ENCODE data around the gene RMRP.

Gene RMRP

DNA sequence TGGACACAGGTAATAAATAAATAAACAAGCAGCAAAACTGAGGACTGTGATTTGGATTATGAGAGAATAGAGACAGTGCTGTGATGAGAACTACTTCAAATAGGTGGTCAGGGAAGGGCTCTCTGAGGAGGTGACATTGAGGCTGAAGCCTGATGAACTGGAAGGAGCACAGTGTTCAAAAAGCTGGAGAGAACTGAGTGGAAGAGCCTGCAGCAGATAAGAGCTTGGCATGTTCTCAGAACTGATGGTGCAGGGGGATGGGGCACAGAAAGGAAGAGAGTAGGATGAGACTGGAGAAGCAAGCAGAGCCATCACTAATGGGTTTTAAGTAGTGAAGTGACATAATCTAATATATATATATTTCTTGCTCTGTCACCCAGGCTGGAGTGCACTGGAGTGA lies 43.1 kb upstream of the RMRP start:
- Histone ChIP-seq H3F3A (ENCODE audit: insufficient read depth, low read length) (no peaks in the 10 kb centered on the region), H3K79me2 (ENCODE audit: low read length) (no peaks in the 10 kb centered on the region), H3K27me3 (replicated peaks; ENCODE audit: insufficient read depth, low read length) (no peaks in the 10 kb centered on the region), H3K4me1 (ENCODE audit: low read length) (no peaks in the 10 kb centered on the region), H3K9me2 (replicated peaks; ENCODE audit: insufficient read depth, low read length) (no peaks in the 10 kb centered on the region), H2AFZ (ENCODE audit: low read length) (no peak overlapping the region), H3K4me3 (ENCODE audit: low read length) (no peak overlapping the region), H3K4me2 (ENCODE audit: low read depth, low read length) (no peak overlapping the region), H3K9ac (ENCODE audit: low read length) (no peak overlapping the region), H3K9me3 (replicated peaks; ENCODE audit: insufficient read depth, low read length) (no peaks in the 10 kb centered on the region), H3K36me3 (replicated peaks; ENCODE audit: insufficient read depth, low read length) (0 out of 2 replicates have a peak, but pooled peaks cover 4% of the 10 kb centered on the region), H4K20me1 (ENCODE audit: insufficient read depth, low read length) (no peaks in the 10 kb centered on the region), H3K27ac (ENCODE audit: low read length) (no peak overlapping the region)
- no peak for DNase-seq
- TF ChIP-seq EZH2phosphoT487 (IDR thresholded peaks at IDR 0.05; ENCODE audit: low read length) (no peak), EZH2 (optimal IDR thresholded peaks at IDR 0.05; ENCODE audit: low read depth, low read length) (no peak), CTCF (IDR thresholded peaks at IDR 0.05; ENCODE audit: low read length) (no peak)

- Histone ChIP-seq H3K79me2 (ENCODE audit: low read length) (no peaks in the 10 kb centered on the region), H3K9me3 (replicated peaks; ENCODE audit: insufficient read depth, low read length) (no peaks in the 10 kb centered on the region), H3K36me3 (replicated peaks; ENCODE audit: insufficient read depth, low read length) (0 out of 2 replicates have a peak, but pooled peaks cover 4% of the 10 kb centered on the region), H3K9ac (ENCODE audit: low read length) (no peak overlapping the region), H3K9me2 (replicated peaks; ENCODE audit: insufficient read depth, low read length) (no peaks in the 10 kb centered on the region), H3K27ac (ENCODE audit: low read length) (no peak overlapping the region), H3F3A (ENCODE audit: insufficient read depth, low read length) (no peaks in the 10 kb centered on the region), H3K27me3 (replicated peaks; ENCODE audit: insufficient read depth, low read length) (no peaks in the 10 kb centered on the region), H3K4me1 (ENCODE audit: low read length) (no peaks in the 10 kb centered on the region), H3K4me2 (ENCODE audit: low read depth, low read length) (no peak overlapping the region), H2AFZ (ENCODE audit: low read length) (no peak overlapping the region), H3K4me3 (ENCODE audit: low read length) (no peak overlapping the region), H4K20me1 (ENCODE audit: insufficient read depth, low read length) (no peaks in the 10 kb centered on the region)
- TF ChIP-seq CTCF (IDR thresholded peaks at IDR 0.05; ENCODE audit: low read length) = no peak
- no peak for TF ChIP-seq EZH2 (optimal IDR thresholded peaks at IDR 0.05; ENCODE audit: low read depth, low read length)
- no peak for TF ChIP-seq EZH2phosphoT487 (IDR thresholded peaks at IDR 0.05; ENCODE audit: low read length)
- no peak for DNase-seq
These were observed 42.2 kb upstream of the RMRP start for GRCh38 chr9:35700031-35700430.

GRCh38 chr9:35698231-35698630 lies 40.4 kb upstream of the RMRP start:
- Histone ChIP-seq H3K4me1 (ENCODE audit: low read length) (no peaks in the 10 kb centered on the region), H2AFZ (ENCODE audit: low read length) (no peak overlapping the region), H3K9me3 (replicated peaks; ENCODE audit: insufficient read depth, low read length) (no peaks in the 10 kb centered on the region), H3K27me3 (replicated peaks; ENCODE audit: insufficient read depth, low read length) (no peaks in the 10 kb centered on the region), H4K20me1 (ENCODE audit: insufficient read depth, low read length) (no peaks in the 10 kb centered on the region), H3K9me2 (replicated peaks; ENCODE audit: insufficient read depth, low read length) (no peaks in the 10 kb centered on the region), H3K4me3 (ENCODE audit: low read length) (no peak overlapping the region), H3K36me3 (replicated peaks; ENCODE audit: insufficient read depth, low read length) (0 out of 2 replicates have a peak, but pooled peaks cover 4% of the 10 kb centered on the region), H3F3A (ENCODE audit: insufficient read depth, low read length) (no peaks in the 10 kb centered on the region), H3K4me2 (ENCODE audit: low read depth, low read length) (no peak overlapping the region), H3K9ac (ENCODE audit: low read length) (no peak overlapping the region), H3K27ac (ENCODE audit: low read length) (no peak overlapping the region), H3K79me2 (ENCODE audit: low read length) (no peaks in the 10 kb centered on the region)
- TF ChIP-seq EZH2phosphoT487 (IDR thresholded peaks at IDR 0.05; ENCODE audit: low read length) (no peak), CTCF (IDR thresholded peaks at IDR 0.05; ENCODE audit: low read length) (no peak), EZH2 (optimal IDR thresholded peaks at IDR 0.05; ENCODE audit: low read depth, low read length) (no peak)
- DNase-seq = no peak
